ENCODE results near the gene EPOP. TPM values are rescaled to one million over a fixed set of nuclear protein-coding genes. Genes with fewer than 3 reads are reported as not detected.

Gene EPOP
- total and polyA plus RNA-seq, 2 of the 13 experiments (the other 11 are each of a cell fraction or from before 2014, with no cell fraction given) = 14.7 to 37.8 TPM

DNA sequence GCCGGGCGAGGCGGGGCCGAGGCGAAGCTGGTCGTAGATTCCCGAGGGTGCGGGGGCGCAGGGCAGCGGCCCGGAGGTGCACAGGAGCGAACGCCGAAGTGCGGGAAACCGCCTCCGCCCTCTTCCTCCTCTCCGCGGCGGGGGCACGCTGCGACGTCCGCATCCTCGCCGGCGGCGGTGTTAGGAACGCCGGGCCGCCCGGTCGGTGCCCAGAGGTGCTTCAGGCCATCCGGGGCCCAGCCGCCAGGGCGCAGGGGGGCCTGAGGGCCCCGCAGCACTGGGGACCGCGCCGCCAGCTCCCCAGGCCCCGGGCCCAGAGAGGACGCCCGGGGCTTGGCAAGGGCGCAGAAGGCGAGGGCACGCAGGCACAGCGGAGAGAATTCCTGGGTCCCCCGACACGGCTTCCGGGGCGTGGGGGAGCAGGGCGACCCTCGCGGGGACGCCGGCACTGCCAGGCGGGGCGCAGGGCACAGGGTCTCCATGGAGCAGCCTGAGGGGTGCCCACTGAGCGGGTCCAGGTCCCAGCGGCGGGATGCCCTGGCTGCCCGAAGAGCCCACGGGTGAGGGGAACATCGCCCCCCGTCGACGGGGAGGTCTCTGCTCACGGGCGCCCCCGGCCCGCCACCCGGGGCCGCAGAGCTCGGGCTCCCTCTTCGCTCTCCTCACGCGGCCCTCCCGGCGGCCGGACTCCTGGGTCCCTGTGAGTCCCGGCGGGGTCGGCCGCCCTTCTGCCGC is 576 bp downstream of the EPOP start (continued):
- TF ChIP-seq, protein P1, sequence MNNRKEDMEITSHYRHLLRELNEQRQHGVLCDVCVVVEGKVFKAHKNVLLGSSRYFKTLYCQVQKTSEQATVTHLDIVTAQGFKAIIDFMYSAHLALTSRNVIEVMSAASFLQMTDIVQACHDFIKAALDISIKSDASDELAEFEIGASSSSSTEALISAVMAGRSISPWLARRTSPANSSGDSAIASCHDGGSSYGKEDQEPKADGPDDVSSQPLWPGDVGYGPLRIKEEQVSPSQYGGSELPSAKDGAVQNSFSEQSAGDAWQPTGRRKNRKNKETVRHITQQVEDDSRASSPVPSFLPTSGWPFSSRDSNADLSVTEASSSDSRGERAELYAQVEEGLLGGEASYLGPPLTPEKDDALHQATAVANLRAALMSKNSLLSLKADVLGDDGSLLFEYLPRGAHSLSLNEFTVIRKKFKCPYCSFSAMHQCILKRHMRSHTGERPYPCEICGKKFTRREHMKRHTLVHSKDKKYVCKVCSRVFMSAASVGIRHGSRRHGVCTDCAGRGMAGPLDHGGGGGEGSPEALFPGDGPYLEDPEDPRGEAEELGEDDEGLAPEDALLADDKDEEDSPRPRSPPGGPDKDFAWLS (CRISPR knock-in tag; IDR thresholded peaks at IDR 0.05; ENCODE audit: borderline replicate concordance) = no peak
- TF ChIP-seq RAD21 (CRISPR knock-in tag; IDR thresholded peaks at IDR 0.05) (peak; percentile 20; the same call in 1 of the 2 replicates), RFXANK (CRISPR knock-in tag; IDR thresholded peaks at IDR 0.05) (no peak), ZNF17 (CRISPR knock-in tag; IDR thresholded peaks at IDR 0.05) (no peak), PHF5A (CRISPR knock-in tag; IDR thresholded peaks at IDR 0.05; ENCODE audit: low read depth, unreplicated experiment) (no peak), NFE2L1 (CRISPR knock-in tag; IDR thresholded peaks at IDR 0.05; ENCODE audit: borderline replicate concordance) (no peak), GLI4 (CRISPR knock-in tag; IDR thresholded peaks at IDR 0.05; ENCODE audit: borderline replicate concordance) (no peak), ZNF652 (CRISPR knock-in tag; IDR thresholded peaks at IDR 0.05; ENCODE audit: borderline replicate concordance, low read depth) (no peak), YEATS2 (CRISPR knock-in tag; IDR thresholded peaks at IDR 0.05; ENCODE audit: borderline replicate concordance) (no peak), ZNF660 (CRISPR knock-in tag; IDR thresholded peaks at IDR 0.05; ENCODE audit: borderline replicate concordance, low read depth) (no peak), ZNF567 (CRISPR knock-in tag; IDR thresholded peaks at IDR 0.05; ENCODE audit: borderline replicate concordance) (no peak), PAWR (CRISPR knock-in tag; IDR thresholded peaks at IDR 0.05; ENCODE audit: borderline replicate concordance) (no peak), FOXA3 (CRISPR knock-in tag; IDR thresholded peaks at IDR 0.05) (no peak), ETV5 (CRISPR knock-in tag; IDR thresholded peaks at IDR 0.05; ENCODE audit: borderline replicate concordance) (no peak), XBP1 (CRISPR knock-in tag; IDR thresholded peaks at IDR 0.05) (no peak), ATAD3A (CRISPR knock-in tag; IDR thresholded peaks at IDR 0.05) (no peak), RARG (CRISPR knock-in tag; IDR thresholded peaks at IDR 0.05; ENCODE audit: low read depth) (no peak), ZBTB38 (CRISPR knock-in tag; IDR thresholded peaks at IDR 0.05) (no peak; the same call in 1 of the 2 replicates), SMC3 (IDR thresholded peaks at IDR 0.05; ENCODE audit: low read length) (no peak), ZNF775 (CRISPR knock-in tag; IDR thresholded peaks at IDR 0.05; ENCODE audit: borderline replicate concordance) (no peak)
- TF ChIP-seq, protein P2, sequence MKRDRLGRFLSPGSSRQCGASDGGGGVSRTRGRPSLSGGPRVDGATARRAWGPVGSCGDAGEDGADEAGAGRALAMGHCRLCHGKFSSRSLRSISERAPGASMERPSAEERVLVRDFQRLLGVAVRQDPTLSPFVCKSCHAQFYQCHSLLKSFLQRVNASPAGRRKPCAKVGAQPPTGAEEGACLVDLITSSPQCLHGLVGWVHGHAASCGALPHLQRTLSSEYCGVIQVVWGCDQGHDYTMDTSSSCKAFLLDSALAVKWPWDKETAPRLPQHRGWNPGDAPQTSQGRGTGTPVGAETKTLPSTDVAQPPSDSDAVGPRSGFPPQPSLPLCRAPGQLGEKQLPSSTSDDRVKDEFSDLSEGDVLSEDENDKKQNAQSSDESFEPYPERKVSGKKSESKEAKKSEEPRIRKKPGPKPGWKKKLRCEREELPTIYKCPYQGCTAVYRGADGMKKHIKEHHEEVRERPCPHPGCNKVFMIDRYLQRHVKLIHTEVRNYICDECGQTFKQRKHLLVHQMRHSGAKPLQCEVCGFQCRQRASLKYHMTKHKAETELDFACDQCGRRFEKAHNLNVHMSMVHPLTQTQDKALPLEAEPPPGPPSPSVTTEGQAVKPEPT (CRISPR knock-in tag; IDR thresholded peaks at IDR 0.05; ENCODE audit: low read depth) = no peak
- TF ChIP-seq, protein P3, sequence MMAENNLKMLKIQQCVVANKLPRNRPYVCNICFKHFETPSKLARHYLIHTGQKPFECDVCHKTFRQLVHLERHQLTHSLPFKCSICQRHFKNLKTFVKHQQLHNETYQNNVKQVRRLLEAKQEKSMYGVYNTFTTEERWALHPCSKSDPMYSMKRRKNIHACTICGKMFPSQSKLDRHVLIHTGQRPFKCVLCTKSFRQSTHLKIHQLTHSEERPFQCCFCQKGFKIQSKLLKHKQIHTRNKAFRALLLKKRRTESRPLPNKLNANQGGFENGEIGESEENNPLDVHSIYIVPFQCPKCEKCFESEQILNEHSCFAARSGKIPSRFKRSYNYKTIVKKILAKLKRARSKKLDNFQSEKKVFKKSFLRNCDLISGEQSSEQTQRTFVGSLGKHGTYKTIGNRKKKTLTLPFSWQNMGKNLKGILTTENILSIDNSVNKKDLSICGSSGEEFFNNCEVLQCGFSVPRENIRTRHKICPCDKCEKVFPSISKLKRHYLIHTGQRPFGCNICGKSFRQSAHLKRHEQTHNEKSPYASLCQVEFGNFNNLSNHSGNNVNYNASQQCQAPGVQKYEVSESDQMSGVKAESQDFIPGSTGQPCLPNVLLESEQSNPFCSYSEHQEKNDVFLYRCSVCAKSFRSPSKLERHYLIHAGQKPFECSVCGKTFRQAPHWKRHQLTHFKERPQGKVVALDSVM (CRISPR knock-in tag; IDR thresholded peaks at IDR 0.05) = peak; percentile 1; the same call in 1 of the 2 replicates
- TF ChIP-seq, protein P4, sequence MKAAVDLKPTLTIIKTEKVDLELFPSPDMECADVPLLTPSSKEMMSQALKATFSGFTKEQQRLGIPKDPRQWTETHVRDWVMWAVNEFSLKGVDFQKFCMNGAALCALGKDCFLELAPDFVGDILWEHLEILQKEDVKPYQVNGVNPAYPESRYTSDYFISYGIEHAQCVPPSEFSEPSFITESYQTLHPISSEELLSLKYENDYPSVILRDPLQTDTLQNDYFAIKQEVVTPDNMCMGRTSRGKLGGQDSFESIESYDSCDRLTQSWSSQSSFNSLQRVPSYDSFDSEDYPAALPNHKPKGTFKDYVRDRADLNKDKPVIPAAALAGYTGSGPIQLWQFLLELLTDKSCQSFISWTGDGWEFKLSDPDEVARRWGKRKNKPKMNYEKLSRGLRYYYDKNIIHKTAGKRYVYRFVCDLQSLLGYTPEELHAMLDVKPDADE (CRISPR knock-in tag; IDR thresholded peaks at IDR 0.05) = no peak; the same call in 1 of the 2 replicates
- TF ChIP-seq, protein P5, sequence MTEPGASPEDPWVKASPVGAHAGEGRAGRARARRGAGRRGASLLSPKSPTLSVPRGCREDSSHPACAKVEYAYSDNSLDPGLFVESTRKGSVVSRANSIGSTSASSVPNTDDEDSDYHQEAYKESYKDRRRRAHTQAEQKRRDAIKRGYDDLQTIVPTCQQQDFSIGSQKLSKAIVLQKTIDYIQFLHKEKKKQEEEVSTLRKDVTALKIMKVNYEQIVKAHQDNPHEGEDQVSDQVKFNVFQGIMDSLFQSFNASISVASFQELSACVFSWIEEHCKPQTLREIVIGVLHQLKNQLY (CRISPR knock-in tag; IDR thresholded peaks at IDR 0.05) = no peak
